CD14-positive monocyte (primary cell): ENCODE data around the gene IL12RB1. TPM values are rescaled to one million over a fixed set of nuclear protein-coding genes. Genes with fewer than 3 reads are reported as not detected.

Experiments
- DNase-seq, 3 donors: peaks; one replicate each; pipeline ENCODE4 v3.0.0-alpha.2; 2011 to 2022
- H2AFZ ChIP-seq: 2 replicates; pipeline ENCODE4 v1.6.0; 2012; ENCODE audit warnings: mild to moderate bottlenecking, low read depth, low read length, inconsistent platforms; ENCODE audit not compliant: insufficient read depth, poor library complexity, severe bottlenecking
- H3K27ac ChIP-seq, 2 donors: 1 replicate in 1 of 2; 2 replicates in 1 of 2; pipeline ENCODE4 v1.5.1; 2012 to 2013; ENCODE audit warnings: low read length in 2 of 2, control low read depth in 1 of 2, inconsistent platforms in 1 of 2, low read depth in 1 of 2, mild to moderate bottlenecking in 1 of 2
- H3K27me3 ChIP-seq, 2 donors: one replicate each; pipeline versions ENCODE4 v1.6.0 to v1.6.1; 2011 to 2013; ENCODE audit warnings: low read length in 2 of 2; ENCODE audit not compliant: control insufficient read depth in 2 of 2, insufficient read depth in 2 of 2
- H3K36me3 ChIP-seq, 2 donors: replicated peaks in 1 of 2; 1 replicate in 1 of 2; 2 replicates in 1 of 2; pipeline versions ENCODE4 v1.5.1 to v1.6.1; 2012 to 2013; ENCODE audit warnings: low read length in 2 of 2, control low read depth in 1 of 2, inconsistent platforms in 1 of 2, mild to moderate bottlenecking in 1 of 2; ENCODE audit not compliant: insufficient read depth in 2 of 2, control insufficient read depth in 1 of 2
- H3K4me1 ChIP-seq, 2 donors: 1 replicate in 1 of 2; 2 replicates in 1 of 2; pipeline versions ENCODE4 v1.5.1 to v1.6.1; 2012 to 2013; ENCODE audit warnings: low read length in 2 of 2, control low read depth in 1 of 2, inconsistent platforms in 1 of 2, mild to moderate bottlenecking in 1 of 2, moderate library complexity in 1 of 2; ENCODE audit not compliant: insufficient read depth in 2 of 2, control insufficient read depth in 1 of 2
- H3K4me2 ChIP-seq: replicated peaks from 2 replicates; pipeline ENCODE3; 2012; ENCODE audit warnings: low read length, moderate library complexity, mild to moderate bottlenecking; ENCODE audit not compliant: poor library complexity, severe bottlenecking; ENCODE audit errors: extremely low read depth
- H3K4me3 ChIP-seq, 3 experiments: fragments of 200-600 bp in 1 of 3; sonication (generic) in 1 of 3; replicated peaks in 1 of 3; 1 replicate in 2 of 3; 2 replicates in 1 of 3; pipeline ENCODE4 v1.5.1; 2011 to 2013; ENCODE audit warnings: low read length in 3 of 3, mild to moderate bottlenecking in 3 of 3, control low read depth in 2 of 3, low read depth in 2 of 3, inconsistent platforms in 1 of 3, moderate library complexity in 1 of 3
- H3K79me2 ChIP-seq: 2 replicates; pipeline ENCODE4 v1.6.0; 2012; ENCODE audit warnings: mild to moderate bottlenecking, control low read depth, inconsistent platforms, low read length, moderate library complexity; ENCODE audit not compliant: insufficient read depth
- H3K9ac ChIP-seq: 2 replicates; pipeline ENCODE4 v1.6.0; 2017; ENCODE audit warnings: low read length, mild to moderate bottlenecking; ENCODE audit not compliant: insufficient read depth, poor library complexity, severe bottlenecking
- H3K9me3 ChIP-seq, 2 donors: replicated peaks in 1 of 2; 1 replicate in 1 of 2; 2 replicates in 1 of 2; pipeline versions ENCODE4 v1.5.1 to v1.6.1; 2012 to 2013; ENCODE audit warnings: low read length in 2 of 2, control low read depth in 1 of 2; ENCODE audit not compliant: control insufficient read depth in 1 of 2, insufficient read depth in 1 of 2
- H4K20me1 ChIP-seq: 2 replicates; pipeline ENCODE4 v1.6.0; 2012; ENCODE audit warnings: mild to moderate bottlenecking, low read length, control low read depth, moderate library complexity; ENCODE audit not compliant: insufficient read depth
- H3K27ac Mint-ChIP-seq, 7 donors: one replicate each; pipeline ENCODE4 v1.8.0; 2020; ENCODE audit warnings: mild to moderate bottlenecking in 7 of 7, mixed read lengths in 7 of 7, moderate library complexity in 6 of 7, inconsistent platforms in 2 of 7
- H3K27me3 Mint-ChIP-seq, 3 donors: one replicate each; pipeline ENCODE4 v1.8.0; 2021 to 2022; ENCODE audit warnings: low read depth in 3 of 3, mild to moderate bottlenecking in 3 of 3, mixed read lengths in 3 of 3, moderate library complexity in 3 of 3, inconsistent platforms in 1 of 3
- H3K36me3 Mint-ChIP-seq, 2 donors: one replicate each; pipeline ENCODE4 v1.8.0; 2020; ENCODE audit warnings: mixed read lengths in 2 of 2, inconsistent platforms in 1 of 2, mild to moderate bottlenecking in 1 of 2
- H3K4me1 Mint-ChIP-seq: one replicate; pipeline ENCODE4 v1.8.0; 2020; ENCODE audit warnings: mild to moderate bottlenecking, mixed read lengths
- H3K4me3 Mint-ChIP-seq, 2 donors: one replicate each; pipeline ENCODE4 v1.8.0; 2020; ENCODE audit warnings: mild to moderate bottlenecking in 2 of 2, mixed read lengths in 2 of 2, moderate library complexity in 1 of 2
- H3K9me3 Mint-ChIP-seq, 7 donors: one replicate each; pipeline ENCODE4 v1.8.0; 2020 to 2022; ENCODE audit warnings: mixed read lengths in 7 of 7, mild to moderate bottlenecking in 6 of 7, moderate library complexity in 6 of 7, inconsistent platforms in 2 of 7
- CTCF ChIP-seq: fragments of 200-600 bp; IDR thresholded peaks from one replicate; pipeline ENCODE4 v1.8.0; 2022; ENCODE audit warnings: antibody characterized with exemption, mild to moderate bottlenecking
- WGBS: methylation state at CpG from one replicate; pipeline ENCODE4 v1.1.5; 2013; ENCODE audit warnings: missing lambda C conversion rate; ENCODE audit not compliant: insufficient coverage; 5-methylcytosine and 5-hydroxymethylcytosine counted together
- intact Hi-C, 2 donors: fragments of 100-400 bp; cut with micrococcal nuclease; formaldehyde crosslinking; loops; one replicate each; pipeline versions ENCODE4 v1.15.0 to v1.15.1; 2023
- polyA plus RNA-seq, 3 donors: library from polyadenylated mRNA; depleted of rRNA in 1 of 3; unstranded in 2 of 3; stranded (reverse) in 1 of 3; fragments of 300-500 nt in 2 of 3; fragments of >200 nt in 1 of 3; fragmentation: Illumina TruSeq in 2 of 3; gene quantifications; 1 replicate in 2 of 3; 2 replicates in 1 of 3; pipeline ENCODE4 v1.2.3, GENCODE V29; 2012 to 2021

Gene IL12RB1
- polyA plus RNA-seq, 3 donors: 7.8 to 17.5 (median 7.9) TPM

- TF ChIP-seq CTCF: no peak
- Histone ChIP-seq H3K4me3 (peak overlapping the region; percentile 35 to 81 (median 45)), H3K27ac (no peak overlapping the region), H3K4me1 (peaks cover 26 to 46% of the 10 kb centered on the region in 2 donors), H2AFZ (peak overlapping the region; percentile 41), H3K4me2 (peak overlapping the region; percentile 98), H4K20me1 (peaks cover 95% of the 10 kb centered on the region), H3K9me3 (no peaks in the 10 kb centered on the region), H3K27me3 (no peaks in the 10 kb centered on the region), H3K9ac (peak overlapping the region; percentile 51), H3K36me3 (peaks cover 39 to 67% of the 10 kb centered on the region in 2 donors), H3K79me2 (peaks cover 75% of the 10 kb centered on the region)
- Mint-ChIP-seq H3K36me3 (peaks cover 56 to 68% of the 10 kb centered on the region in 2 donors), H3K27me3 (peaks cover 0 to 3% (median 2%) of the 10 kb centered on the region in 3 donors), H3K9me3 (peaks cover 0 to 2% (median 0%) of the 10 kb centered on the region in 7 donors), H3K27ac (peak overlapping the region in 5 of 7 donors; percentile 73 to 87 (median 83)), H3K4me1 (peaks cover 45% of the 10 kb centered on the region), H3K4me3 (peak overlapping the region; percentile 70 to 77)
- WGBS: 1% methylated on average over 77 of the region's 86 CpGs
- intact Hi-C loops: loop anchor here in 1 of 2 donors (2.0 to 5.0 kb wide), 2 partner anchors 34 to 43 kb away; partner anchors contain the start of gene PIK3R2
- DNase-seq: peak; percentile 83 to 90 (median 87)
Measured at GRCh38 chr19:18117692-18118378, 31.1 kb upstream of the IL12RB1 start.

- H3K27me3 Mint-ChIP-seq: peaks cover 0 to 3% (median 2%) of the 10 kb centered on the region in 3 donors
- peaks cover 54 to 68% of the 10 kb centered on the region in 2 donors for H3K36me3 Mint-ChIP-seq
- peaks cover 93% of the 10 kb centered on the region for H4K20me1 ChIP-seq
- no peak overlapping the region for H2AFZ ChIP-seq
- H3K9me3 ChIP-seq: no peaks in the 10 kb centered on the region
- intact Hi-C loops: loop anchor here in 1 of 2 donors (5.0 kb wide), 1 partner anchor 35 kb away; the partner anchor contains the start of gene PIK3R2
- H3K4me1 Mint-ChIP-seq: peaks cover 50% of the 10 kb centered on the region
- H3K36me3 ChIP-seq: peaks cover 36 to 66% of the 10 kb centered on the region in 2 donors
- H3K4me2 ChIP-seq: peak overlapping the region; percentile 98
- no peaks in the 10 kb centered on the region for H3K27me3 ChIP-seq
- no peak for TF ChIP-seq CTCF
- DNase-seq: no peak
- peaks cover 30 to 47% of the 10 kb centered on the region in 2 donors for H3K4me1 ChIP-seq
- peak overlapping the region in 1 of 2 donors; percentile 26 for H3K27ac ChIP-seq
- H3K79me2 ChIP-seq: peaks cover 75% of the 10 kb centered on the region
- 33% methylated on average over 8 of the region's 11 CpGs for whole genome bisulfite sequencing
- H3K9me3 Mint-ChIP-seq: peaks cover 0 to 2% (median 0%) of the 10 kb centered on the region in 7 donors
- peak overlapping the region; percentile 46 to 87 (median 82) for H3K27ac Mint-ChIP-seq
- peak overlapping the region; percentile 68 to 75 for H3K4me3 Mint-ChIP-seq
- H3K4me3 ChIP-seq: peak overlapping the region in 1 of 3 experiments; percentile 81
- no peak overlapping the region for H3K9ac ChIP-seq
Measured at GRCh38 chr19:18117364-18117691, 30.6 kb upstream of the IL12RB1 start.
